Measurements from ENCODE around the gene EXD3.
"Not testable (repeated sequence)": the region's sequence is repeated elsewhere in the genome, so short reads cannot be mapped to it uniquely, and the experiment has no call there.

The EXD3 gene

DNA sequence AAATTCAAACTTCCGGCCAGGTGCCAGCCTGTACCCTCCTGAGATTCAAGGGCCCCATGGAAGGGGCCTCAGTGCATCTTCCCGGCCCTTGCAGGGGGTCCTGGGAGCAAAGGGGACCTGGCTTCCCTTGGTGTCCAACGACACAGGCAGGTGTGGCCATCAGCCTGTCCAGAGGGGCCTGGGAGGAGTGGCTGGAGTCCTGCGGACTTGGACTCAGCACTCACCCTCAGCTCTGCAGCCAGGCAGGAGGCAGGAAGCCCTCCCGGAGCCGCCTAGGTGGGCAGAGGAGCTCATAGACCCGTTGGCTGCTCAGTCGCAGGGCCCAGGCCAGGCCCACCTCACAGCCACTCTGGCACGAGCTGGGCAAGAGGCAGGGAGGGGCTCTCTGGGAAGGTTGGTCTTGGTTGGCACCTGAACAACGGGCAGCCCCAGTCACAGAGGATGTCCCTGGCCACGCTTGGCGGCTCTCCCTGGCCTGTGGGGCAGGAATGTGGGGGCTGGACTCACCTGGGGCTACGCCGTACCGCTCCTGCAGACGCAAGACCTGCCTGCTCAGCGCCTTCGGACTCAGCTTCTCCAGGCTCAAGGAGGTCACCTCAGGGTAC is 67.1 kb downstream of the EXD3 start:
- no peak for DNase-seq

- DNase-seq, result no peak
Observed at GRCh38 chr9:137354845-137355760, 67.9 kb downstream of the EXD3 start.

- DNase-seq, result no peak
Observed at GRCh38 chr9:137354153-137354844, 68.7 kb downstream of the EXD3 start.

GRCh38 chr9:137353223-137354152 is 69.5 kb downstream of the EXD3 start:
- DNase-seq, result no peak

- no peak for DNase-seq
Observed at GRCh38 chr9:137352511-137353222, 70.3 kb downstream of the EXD3 start.

GRCh38 chr9:137351781-137352501 is 71.0 kb downstream of the EXD3 start:
- no peak for DNase-seq

DNA sequence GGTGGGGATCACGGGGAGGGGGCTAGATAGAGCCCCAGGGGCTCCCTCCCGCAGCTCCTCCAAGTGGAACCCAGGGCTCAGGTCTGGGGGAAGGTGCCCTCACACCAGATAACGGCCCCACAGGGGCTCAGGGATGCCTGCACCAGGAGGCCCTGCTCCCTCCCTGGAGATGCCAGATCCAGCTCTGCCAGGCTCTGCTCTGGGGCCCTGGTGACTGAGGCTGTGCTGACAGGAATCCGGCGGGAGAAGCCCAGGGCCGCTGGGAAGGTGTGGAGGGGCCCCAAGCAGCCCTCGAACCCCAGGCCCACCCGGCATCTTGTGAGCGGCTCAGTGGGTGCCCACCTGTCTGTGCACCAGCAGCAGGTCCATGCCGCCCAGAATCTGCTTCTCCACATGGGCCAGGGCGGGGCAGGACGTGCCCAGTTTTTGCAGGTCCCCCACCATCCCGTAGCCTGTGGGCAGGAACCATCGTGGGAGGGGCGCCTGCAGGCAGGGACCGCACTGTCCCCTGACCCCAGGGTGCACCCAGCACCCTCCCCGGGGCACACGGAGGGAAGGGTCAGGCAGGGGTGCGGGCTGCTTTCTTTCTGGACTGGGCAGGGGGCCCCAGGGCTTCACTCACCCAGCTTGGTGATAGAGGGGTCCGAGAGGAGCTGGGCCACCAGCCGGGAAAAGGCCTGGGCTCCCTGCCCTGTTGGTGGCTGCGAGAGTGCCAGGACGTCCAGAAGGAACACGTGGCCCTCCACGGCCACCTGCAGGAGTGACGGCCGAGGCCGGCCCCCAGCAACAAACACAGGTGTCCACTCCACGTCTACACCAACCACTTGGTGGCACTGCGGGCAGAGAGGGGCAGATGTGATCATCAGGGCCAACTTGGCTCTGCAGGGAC is 72.0 kb downstream of the EXD3 start:
- DNase-seq, result no peak

DNA sequence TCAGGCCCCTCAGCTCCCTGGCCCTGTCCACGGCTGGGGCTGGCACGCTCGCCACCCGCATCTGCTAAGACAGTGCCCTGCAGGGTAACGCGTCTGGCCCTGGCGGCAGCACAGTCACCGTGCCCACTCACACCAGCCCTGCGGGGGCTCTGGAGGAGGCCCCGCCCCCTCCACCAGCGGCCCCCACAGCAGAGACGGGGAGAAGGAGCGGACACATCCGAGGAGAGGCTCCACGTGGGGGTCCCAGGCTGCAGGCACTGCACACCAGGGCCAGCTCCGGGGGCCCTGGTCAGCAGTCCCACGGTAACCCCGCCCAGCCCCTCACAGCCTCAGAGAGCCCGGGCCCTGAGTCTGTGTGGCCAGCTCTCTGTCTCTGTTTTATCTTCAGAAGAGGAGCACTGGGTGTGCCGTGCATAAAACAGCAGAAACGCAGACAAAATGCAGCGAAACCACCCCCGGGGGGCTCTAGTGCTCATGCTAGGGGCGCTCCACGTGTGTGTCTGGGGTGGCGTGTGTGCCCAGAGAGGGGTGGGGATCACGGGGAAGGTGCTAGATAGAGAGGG is 73.4 kb downstream of the EXD3 start:
- DNase-seq, result no peak

DNA sequence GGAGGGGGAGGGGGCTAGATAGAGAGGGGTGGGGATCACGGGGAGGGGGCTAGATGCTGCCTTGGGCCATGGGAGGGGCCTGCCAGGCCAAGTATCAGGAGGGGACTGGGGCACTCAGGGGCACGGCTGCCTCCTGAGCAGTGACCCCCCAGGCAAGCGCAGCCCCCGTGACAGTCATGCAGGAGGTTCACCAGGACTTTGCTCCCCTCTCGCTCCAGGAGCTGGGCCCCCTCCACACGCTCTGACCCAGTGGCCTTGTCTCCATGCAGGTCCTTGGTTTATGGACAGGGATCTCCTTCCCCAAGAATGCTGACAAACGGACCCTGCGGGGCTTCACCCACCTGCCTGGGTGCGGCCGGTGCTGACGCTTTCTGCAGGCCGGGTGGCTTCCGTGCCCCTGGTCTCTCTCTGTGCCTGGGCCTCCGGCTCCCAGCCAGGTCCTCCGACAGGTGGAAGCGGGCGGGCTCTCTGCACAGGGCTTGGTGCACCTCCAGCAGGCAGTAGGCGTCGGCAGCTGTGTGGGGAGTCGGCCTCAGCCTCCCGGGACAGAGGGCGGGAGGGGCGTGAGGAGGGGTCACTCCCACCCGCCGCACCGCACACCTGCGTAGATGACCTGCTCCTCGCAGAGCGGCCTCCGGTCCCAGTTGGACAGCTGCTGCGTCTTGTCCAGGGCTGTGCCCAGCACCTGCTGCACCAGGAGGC is 74.0 kb downstream of the EXD3 start:
- DNase-seq, result no peak

GRCh38 chr9:137347928-137348327 is 75.0 kb downstream of the EXD3 start:
- no peak for DNase-seq

DNA sequence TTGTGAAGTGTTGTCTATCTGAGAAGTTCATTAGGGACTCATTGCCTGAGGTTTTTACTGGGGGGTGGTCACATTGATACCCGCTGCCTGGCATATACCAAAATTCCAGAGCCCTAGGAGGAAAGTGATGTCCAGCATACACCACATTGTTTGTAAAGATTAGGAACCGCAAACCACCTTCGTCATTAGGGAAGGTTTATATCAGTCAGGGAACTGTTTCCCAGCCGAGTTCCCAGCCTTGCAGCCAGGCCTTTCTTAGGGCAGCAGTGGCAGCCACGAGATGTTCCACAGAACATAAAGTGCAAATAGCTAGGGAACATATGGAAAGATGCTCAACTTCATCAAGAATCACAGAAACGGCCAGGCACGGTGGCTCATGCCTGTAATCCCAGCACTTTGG is 80.5 kb downstream of the EXD3 start:
- DNase-seq, result no peak

DNA sequence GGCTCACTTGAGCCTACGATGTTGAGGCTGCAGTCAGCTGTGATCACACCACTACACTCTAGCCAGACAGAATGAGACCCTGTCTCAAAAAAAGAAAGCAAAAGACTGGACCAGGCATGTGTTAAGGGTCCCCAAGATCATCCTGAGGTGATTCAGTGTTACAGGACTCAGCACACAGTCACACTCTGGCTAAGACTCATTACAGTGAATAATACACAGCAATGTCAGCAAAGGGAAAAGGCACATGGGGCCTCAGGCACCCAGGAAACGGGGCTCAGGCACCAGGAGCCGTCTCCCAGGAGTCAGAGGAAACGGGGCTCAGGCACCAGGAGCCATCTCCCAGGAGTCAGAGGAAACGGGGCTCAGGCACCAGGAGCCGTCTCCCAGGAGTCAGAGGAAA is 81.7 kb downstream of the EXD3 start:
- no peak for DNase-seq

DNA sequence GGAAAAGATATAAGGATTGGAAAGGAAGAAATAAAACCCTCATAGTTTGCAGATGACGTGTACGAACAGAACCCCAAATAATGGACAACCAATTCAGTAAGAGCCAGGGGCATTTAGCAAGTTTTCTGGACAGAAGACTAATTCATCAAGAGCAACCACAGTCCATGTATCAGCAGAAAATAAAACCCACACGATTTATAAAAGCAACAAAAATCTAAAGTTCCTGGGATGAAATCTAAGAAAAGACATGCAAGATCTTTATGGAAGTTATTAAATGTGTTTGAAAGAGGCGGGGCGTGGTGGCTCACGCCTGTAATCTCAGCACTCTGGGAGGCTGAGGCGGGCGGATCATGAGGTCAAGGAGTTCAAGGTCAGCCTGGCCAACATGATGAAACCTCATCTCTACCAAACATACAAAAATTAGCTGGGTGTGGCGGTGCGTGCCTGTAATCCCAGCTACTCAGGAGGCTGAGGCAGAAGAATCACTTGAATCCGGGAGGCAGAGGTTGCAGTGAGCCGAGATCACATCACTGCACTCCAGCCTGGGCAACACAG is 83.0 kb downstream of the EXD3 start:
- DNase-seq, result not testable (repeated sequence)

DNA sequence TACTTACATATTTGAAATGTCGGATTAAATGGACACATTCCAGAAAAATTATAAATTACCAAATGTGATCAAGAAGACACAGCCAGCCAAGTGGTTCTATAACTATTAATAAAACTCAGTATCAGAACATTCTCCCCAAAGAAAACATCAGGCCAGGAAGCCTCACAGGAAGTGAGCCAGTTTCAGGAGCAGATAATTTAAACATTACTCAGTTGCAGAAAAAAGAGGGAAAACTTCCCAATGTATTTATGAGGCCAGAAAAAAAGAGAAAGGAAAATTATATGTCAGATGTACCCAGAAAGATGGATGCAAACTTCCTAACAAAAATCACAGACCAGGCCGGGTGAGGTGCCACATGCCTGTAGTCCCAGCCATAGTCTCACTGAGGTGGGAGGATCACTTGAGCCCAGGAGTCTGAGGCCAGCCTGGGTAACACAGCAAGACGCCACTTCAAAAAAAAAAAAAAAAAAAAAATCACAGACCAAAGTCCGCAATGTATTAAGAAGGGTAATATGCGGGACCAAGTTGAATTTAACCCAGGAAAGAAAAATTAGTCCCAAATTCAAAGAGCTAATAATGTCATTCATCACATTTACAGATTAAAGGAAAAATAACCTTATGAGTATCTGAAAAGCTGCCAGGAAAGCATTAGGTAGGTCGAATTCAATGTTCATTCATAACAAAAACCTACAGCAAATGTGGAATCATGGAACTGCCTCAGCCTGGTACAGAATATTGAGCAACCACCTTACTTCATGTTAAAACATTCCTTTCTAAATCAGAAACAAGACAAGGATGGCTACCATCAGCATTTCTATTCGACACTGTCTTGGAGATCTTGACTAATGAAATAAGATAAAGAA is 83.7 kb downstream of the EXD3 start:
- no peak for DNase-seq

- DNase-seq, result no peak
Observed at GRCh38 chr9:137336735-137337134, 86.2 kb downstream of the EXD3 start.

DNA sequence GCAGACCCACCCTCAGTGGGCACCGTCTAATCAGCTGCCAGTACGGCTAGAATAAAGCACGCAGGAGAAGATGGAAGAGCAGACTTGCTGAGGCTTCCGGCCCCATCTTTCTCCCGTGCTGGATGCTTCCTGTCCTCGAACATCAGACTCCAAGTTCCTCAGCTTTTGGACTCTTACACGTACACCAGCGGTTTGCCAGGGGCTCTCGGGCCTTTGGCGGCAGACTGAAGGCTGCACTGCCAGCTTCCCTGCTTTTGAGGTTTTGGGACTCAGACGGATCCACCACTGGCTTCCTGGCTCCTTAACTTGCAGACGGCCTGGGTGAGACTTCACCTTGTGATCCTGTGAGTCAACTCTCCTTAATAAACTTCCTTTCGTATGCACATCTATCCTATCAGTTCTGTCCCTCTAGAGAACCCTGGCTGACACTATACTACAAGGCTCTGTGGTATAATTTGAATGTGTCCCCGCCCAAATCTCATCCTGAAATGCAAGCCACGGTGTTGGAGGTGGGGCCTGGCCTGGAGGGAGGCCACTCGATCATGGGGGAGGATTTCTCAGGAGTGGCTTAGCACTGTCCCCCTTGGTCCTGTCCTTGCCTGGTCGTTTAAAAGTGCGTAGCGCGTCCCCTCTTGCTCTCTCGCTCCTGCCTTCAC is 89.8 kb downstream of the EXD3 start:
- no peak for DNase-seq

DNA sequence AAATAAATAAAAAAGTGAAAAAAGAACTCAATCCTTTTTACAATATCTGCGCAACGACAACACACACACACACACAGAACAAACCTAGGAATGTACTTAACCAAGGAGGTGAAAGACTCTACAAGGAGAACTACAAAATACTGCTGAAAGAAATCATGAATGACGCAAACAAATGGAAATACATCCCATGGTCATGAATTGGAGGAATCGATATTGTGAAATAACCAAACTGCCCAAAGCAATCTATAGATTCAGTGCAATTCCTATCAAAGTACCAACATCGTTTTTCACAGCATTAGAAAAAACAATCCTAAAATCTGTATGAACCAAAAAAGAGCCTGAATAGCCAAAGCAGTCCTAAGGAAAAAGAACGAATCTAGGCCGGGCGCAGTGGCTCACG is 91.0 kb downstream of the EXD3 start:
- DNase-seq, result no peak

All from activated T-cell treated with anti-CD3 and anti-CD28 coated beads, Interleukin-2, amount 50 U/mL, for 48 hours (primary cell).